NCI-H524 treated with DMSO at 0.1 percent for 48 hours (cell line): Measurements from ENCODE around the gene INPP5D.
"Not testable (repeated sequence)": the region's sequence is repeated elsewhere in the genome, so short reads cannot be mapped to it uniquely, and the experiment has no call there.

Experiments
- DNase-seq: peaks from one replicate; lab custom pipeline; 2025; lab: John Stamatoyannopoulos, UW

Gene INPP5D

GRCh38 chr2:233146194-233146593 is 86.1 kb downstream of the INPP5D start:
- DNase-seq: no peak

- no peak for DNase-seq
Measured at GRCh38 chr2:233147136-233147828, 87.1 kb downstream of the INPP5D start.

GRCh38 chr2:233147829-233148167 is 87.7 kb downstream of the INPP5D start:
- DNase-seq: no peak

- no peak for DNase-seq
Measured at GRCh38 chr2:233148354-233148753, 88.2 kb downstream of the INPP5D start.

GRCh38 chr2:233152541-233152940 is 92.4 kb downstream of the INPP5D start:
- no peak for DNase-seq

- DNase-seq: no peak
Measured at GRCh38 chr2:233153146-233153798, 93.1 kb downstream of the INPP5D start.

- no peak for DNase-seq
Measured at GRCh38 chr2:233156001-233156400, 95.9 kb downstream of the INPP5D start.

- not testable (repeated sequence) for DNase-seq
Measured at GRCh38 chr2:233156461-233156860, 96.3 kb downstream of the INPP5D start.

GRCh38 chr2:233161730-233162129 is 101.6 kb downstream of the INPP5D start:
- DNase-seq: no peak

GRCh38 chr2:233162770-233163169 is 102.6 kb downstream of the INPP5D start:
- DNase-seq: no peak

GRCh38 chr2:233163486-233164103 is 103.5 kb downstream of the INPP5D start:
- DNase-seq: no peak

- no peak for DNase-seq
Measured at GRCh38 chr2:233164128-233164635, 104.0 kb downstream of the INPP5D start.

GRCh38 chr2:233164967-233165366 is 104.8 kb downstream of the INPP5D start:
- DNase-seq: no peak

- DNase-seq: no peak
Measured at GRCh38 chr2:233165543-233165894, 105.4 kb downstream of the INPP5D start.

GRCh38 chr2:233165895-233166661 is 105.9 kb downstream of the INPP5D start:
- no peak for DNase-seq

GRCh38 chr2:233168445-233168844 is 108.3 kb downstream of the INPP5D start:
- DNase-seq: no peak

GRCh38 chr2:233168919-233169318 is 108.8 kb downstream of the INPP5D start:
- DNase-seq: no peak

- no peak for DNase-seq
Measured at GRCh38 chr2:233171344-233171743, 111.2 kb downstream of the INPP5D start.

GRCh38 chr2:233173115-233173514 is 113.0 kb downstream of the INPP5D start:
- no peak for DNase-seq

- DNase-seq: no peak
Measured at GRCh38 chr2:233174137-233174536, 114.0 kb downstream of the INPP5D start.

- DNase-seq: no peak
Measured at GRCh38 chr2:233178994-233179847, 119.1 kb downstream of the INPP5D start.
